ENCODE results near the gene CTSD. TPM values are rescaled to one million over a fixed set of nuclear protein-coding genes. Genes with fewer than 3 reads are reported as not detected.
A peak's percentile ranks its signal among the peaks of the same experiment; 100 is the strongest.

The CTSD gene
- total RNA-seq, 4 donors from 2014 or later = 182 to 290 (median 238) TPM

DNA sequence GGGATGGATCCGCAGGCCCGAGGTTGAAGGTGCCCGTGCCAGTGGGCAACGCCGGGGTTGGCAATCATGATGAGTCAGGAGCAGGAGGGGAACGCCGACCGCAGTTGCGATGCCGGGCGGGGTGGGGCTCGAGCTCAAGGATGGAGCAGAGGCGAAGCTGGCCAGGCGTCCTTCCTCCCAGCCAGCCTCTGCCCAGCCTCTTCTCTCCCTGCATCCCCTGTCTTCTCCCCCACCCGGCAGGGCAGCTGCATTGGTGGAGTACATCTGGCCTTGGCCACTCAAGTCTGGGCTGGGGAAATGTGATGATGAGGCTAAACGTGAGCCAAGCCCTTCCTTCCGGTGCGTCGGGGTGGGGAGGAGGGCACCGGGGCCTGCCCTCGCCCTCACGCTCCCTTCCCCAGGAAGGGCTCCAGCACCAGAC lies 17.2 kb downstream of the CTSD start:
- 84% methylated on average over 7 of the region's 22 CpGs; no CpG with 5 or more reads in 1 of the 2 donors for WGBS, 2 donors (ENCODE audit: low coverage in 1 of 2)
- Histone ChIP-seq H3K27ac (no peak overlapping the region), H3K9me3 (no peaks in the 10 kb centered on the region), H3K27me3 (peaks cover 30% of the 10 kb centered on the region), H3K4me1 (peaks cover 0 to 35% (median 10%) of the 10 kb centered on the region in 3 donors), H3K4me3 (no peak overlapping the region), H3K36me3 (no peaks in the 10 kb centered on the region)
- peak; percentile 49 for ATAC-seq
- no peak for TF ChIP-seq POLR2A (IDR thresholded peaks at IDR 0.05)
- TF ChIP-seq, protein P1, sequence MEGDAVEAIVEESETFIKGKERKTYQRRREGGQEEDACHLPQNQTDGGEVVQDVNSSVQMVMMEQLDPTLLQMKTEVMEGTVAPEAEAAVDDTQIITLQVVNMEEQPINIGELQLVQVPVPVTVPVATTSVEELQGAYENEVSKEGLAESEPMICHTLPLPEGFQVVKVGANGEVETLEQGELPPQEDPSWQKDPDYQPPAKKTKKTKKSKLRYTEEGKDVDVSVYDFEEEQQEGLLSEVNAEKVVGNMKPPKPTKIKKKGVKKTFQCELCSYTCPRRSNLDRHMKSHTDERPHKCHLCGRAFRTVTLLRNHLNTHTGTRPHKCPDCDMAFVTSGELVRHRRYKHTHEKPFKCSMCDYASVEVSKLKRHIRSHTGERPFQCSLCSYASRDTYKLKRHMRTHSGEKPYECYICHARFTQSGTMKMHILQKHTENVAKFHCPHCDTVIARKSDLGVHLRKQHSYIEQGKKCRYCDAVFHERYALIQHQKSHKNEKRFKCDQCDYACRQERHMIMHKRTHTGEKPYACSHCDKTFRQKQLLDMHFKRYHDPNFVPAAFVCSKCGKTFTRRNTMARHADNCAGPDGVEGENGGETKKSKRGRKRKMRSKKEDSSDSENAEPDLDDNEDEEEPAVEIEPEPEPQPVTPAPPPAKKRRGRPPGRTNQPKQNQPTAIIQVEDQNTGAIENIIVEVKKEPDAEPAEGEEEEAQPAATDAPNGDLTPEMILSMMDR (IDR thresholded peaks at IDR 0.05) = no peak
- TF ChIP-seq EP300 (IDR thresholded peaks at IDR 0.05) = no peak
- no peak for TF ChIP-seq POLR2AphosphoS5 (IDR thresholded peaks at IDR 0.05)

DNA sequence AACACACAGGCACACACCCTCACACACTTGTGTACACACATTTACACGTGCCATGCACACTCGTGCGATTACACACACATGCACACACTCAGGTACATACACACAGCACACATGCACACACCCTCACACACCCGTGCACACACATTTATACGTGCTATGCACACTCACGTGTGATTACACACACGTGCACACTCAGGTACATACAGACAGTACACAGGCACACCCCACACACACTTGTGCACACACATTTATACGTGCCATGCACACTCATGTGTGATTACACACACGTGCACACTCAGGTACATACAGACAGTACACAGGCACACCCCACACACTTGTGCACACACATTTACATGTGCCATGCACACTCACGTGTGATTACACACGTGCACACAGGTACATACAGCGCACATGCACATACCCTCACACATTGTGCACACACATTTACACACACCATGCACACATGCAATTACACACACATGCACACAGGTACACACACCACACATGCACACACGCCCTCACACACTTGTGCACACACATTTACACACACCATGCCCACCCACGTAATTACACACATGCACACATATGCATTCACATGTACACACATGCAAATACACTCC lies 17.9 kb downstream of the CTSD start:
- Histone ChIP-seq H3K9me3 (no peaks in the 10 kb centered on the region), H3K27ac (no peak overlapping the region), H3K27me3 (peaks cover 34% of the 10 kb centered on the region), H3K4me3 (no peak overlapping the region), H3K36me3 (no peaks in the 10 kb centered on the region), H3K4me1 (peaks cover 0 to 28% (median 10%) of the 10 kb centered on the region in 3 donors)
- ATAC-seq = no peak
- TF ChIP-seq POLR2A (IDR thresholded peaks at IDR 0.05) (no peak), EP300 (IDR thresholded peaks at IDR 0.05) (no peak), POLR2AphosphoS5 (IDR thresholded peaks at IDR 0.05) (no peak)
- TF ChIP-seq, protein P1 (IDR thresholded peaks at IDR 0.05) = no peak
- WGBS, 2 donors (ENCODE audit: low coverage in 1 of 2) = 87 to 89% methylated on average over 14 of the region's 14 CpGs

DNA sequence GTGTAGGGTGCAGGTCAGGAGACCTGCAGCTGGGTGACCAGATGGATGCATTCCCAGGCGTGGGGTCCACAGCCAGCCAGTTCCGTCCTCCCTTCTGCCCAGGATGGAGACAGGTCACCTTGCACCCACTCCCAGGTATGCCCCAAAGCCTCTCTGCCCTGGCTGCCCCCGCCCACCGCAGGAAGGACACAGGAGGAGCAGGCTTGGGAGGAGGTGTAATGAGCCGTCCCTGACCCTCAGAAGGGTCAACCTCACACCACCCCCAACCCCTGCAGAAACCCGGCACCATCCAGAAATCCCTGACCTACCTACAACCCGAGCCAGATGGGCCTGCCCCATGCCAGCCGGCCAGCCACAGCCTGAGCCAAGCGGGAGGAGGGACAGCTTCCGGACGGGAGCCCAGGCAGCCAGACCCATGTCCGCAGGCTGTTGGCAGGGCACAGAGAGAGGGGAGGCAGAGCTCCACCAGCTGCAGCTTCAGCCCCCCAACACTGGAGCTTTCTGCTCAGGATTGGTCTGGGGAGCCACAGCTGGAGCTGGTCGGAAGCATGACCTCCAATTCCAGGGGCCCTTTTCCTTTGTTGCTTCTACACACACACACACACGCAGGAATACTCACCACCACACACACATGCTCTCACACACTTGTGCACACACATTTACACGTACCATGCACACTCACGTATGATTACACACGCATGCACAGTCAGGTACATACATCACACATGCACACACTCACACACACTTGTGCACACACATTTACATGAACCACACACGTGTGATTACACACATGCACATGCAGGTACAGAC lies 18.6 kb downstream of the CTSD start:
- H3K9me3 ChIP-seq = no peaks in the 10 kb centered on the region
- 76 to 81% methylated on average over 4 to 5 of the region's 18 CpGs for WGBS, 2 donors (ENCODE audit: low coverage in 1 of 2)
- TF ChIP-seq EP300 (IDR thresholded peaks at IDR 0.05) = no peak
- TF ChIP-seq POLR2A (IDR thresholded peaks at IDR 0.05) = no peak
- H3K27me3 ChIP-seq = peaks cover 31% of the 10 kb centered on the region
- H3K4me3 ChIP-seq = no peak overlapping the region
- no peak overlapping the region for H3K27ac ChIP-seq
- H3K4me1 ChIP-seq = peaks cover 0 to 27% (median 10%) of the 10 kb centered on the region in 3 donors
- H3K36me3 ChIP-seq = no peaks in the 10 kb centered on the region
- no peak for ATAC-seq

DNA sequence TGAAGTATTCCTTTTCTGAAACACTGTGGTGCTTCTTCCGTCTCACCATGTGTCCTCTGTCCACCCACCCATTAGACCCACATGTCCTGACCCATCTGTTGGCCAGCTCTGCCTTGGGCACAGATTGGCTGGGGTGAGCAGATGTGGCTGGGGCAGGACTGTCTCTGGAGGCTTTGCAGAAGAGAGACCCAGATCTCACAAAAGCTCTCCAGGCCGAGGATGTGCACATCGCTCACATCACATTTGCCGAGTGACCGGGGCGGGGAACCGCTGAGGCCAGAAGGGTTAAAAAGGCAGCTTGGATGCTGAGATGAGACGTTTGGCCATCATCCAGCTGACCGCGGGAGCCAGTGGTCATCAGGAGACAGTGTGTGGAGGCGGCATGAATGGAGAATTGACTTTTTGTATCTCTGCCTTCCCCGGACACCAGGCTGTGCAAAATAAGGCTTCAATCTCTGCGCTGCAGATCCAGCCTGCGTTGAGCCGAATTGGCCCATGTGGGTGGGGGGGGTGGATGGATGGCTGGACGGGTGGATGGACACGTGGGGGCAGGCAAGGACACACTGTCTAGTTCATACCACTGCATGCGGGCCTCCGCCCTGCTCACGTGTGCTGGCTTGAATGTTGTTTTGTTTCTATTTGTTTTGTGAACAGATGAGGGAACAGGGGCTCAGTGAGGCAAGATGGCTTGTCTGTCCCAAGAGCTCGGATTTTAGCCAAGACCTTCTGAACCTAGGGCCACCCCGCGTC lies 19.4 kb downstream of the CTSD start:
- Histone ChIP-seq H3K9me3 (no peaks in the 10 kb centered on the region), H3K4me1 (peaks cover 0 to 21% (median 7%) of the 10 kb centered on the region in 3 donors), H3K27me3 (peaks cover 30% of the 10 kb centered on the region), H3K4me3 (no peak overlapping the region), H3K36me3 (no peaks in the 10 kb centered on the region), H3K27ac (no peak overlapping the region)
- no peak for ATAC-seq
- no peak for TF ChIP-seq EP300 (IDR thresholded peaks at IDR 0.05)
- TF ChIP-seq POLR2AphosphoS5 (IDR thresholded peaks at IDR 0.05) = no peak
- no peak for TF ChIP-seq POLR2A (IDR thresholded peaks at IDR 0.05)
- TF ChIP-seq, protein P1 (IDR thresholded peaks at IDR 0.05) = no peak
- 37 to 72% methylated on average over 8 to 10 of the region's 23 CpGs for WGBS, 2 donors (ENCODE audit: low coverage in 1 of 2)

DNA sequence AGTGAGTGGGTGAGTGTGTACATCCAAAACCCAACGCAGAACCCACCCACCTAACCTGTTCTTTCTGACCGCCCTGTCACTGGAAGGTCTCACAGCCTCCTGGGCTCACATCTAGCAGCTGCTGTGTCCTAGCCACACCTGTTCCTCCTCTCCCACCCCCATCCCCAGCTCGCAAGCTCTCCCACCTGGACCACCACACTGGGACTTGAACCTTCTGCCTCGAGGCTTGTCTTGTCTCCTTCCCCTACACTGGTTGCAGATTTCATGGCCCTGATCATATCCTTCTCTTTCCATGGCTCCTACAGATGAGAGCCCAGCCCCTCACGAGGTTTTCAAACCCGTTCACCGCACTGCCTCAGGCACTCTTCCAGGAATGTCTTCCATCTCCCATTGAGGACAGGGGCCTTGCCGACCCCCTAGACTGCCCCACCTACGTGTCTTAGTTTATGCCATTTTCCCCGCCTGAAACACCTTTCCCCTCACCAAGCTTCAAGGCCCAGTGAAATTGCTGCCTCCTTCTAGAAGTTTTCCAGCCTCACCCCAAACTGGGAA lies 20.1 kb downstream of the CTSD start:
- no peaks in the 10 kb centered on the region for H3K9me3 ChIP-seq
- no peaks in the 10 kb centered on the region for H3K36me3 ChIP-seq
- ATAC-seq = no peak
- peaks cover 30% of the 10 kb centered on the region for H3K27me3 ChIP-seq
- 78 to 82% methylated on average over 5 to 10 of the region's 10 CpGs for WGBS, 2 donors (ENCODE audit: low coverage in 1 of 2)
- peaks cover 0 to 15% (median 3%) of the 10 kb centered on the region in 3 donors for H3K4me1 ChIP-seq
- H3K4me3 ChIP-seq = no peak overlapping the region
- no peak for TF ChIP-seq POLR2A (IDR thresholded peaks at IDR 0.05)
- no peak for TF ChIP-seq POLR2AphosphoS5 (IDR thresholded peaks at IDR 0.05)
- TF ChIP-seq EP300 (IDR thresholded peaks at IDR 0.05) = no peak
- TF ChIP-seq, protein P1 (IDR thresholded peaks at IDR 0.05) = no peak
- H3K27ac ChIP-seq = no peak overlapping the region
